Lower leg skin (tissue), 3 donors: ENCODE data around the gene UBXN10.

ENCODE experiments used
- CTCF ChIP-seq, 3 donors: fragments of 450-650 bp; IDR thresholded peaks; one replicate each; pipeline ENCODE4 v1.5.1; 2016; ENCODE audit warnings: antibody characterized with exemption in 3 of 3, mild to moderate bottlenecking in 3 of 3, moderate library complexity in 2 of 3
- POLR2A ChIP-seq, 2 donors: fragments of 450-650 bp; IDR thresholded peaks; one replicate each; pipeline ENCODE4 v1.6.1; 2016 to 2017; ENCODE audit warnings: antibody characterized with exemption in 2 of 2, mild to moderate bottlenecking in 1 of 2, moderate library complexity in 1 of 2

- TF ChIP-seq POLR2A (IDR thresholded peaks at IDR 0.05) (no peak), CTCF (IDR thresholded peaks at IDR 0.05) (no peak)
Measured at GRCh38 chr1:20211511-20211931, 25.6 kb downstream of the UBXN10 start.
